Keratinocyte (primary cell): Measurements from ENCODE around the gene KDELR1.

ENCODE experiments used
- CTCF ChIP-seq, 3 experiments: IDR thresholded peaks in 1 of 3; conservative IDR thresholded peaks in 1 of 3; optimal IDR thresholded peaks in 1 of 3; 2 replicates in 2 of 3; 3 replicates in 1 of 3; pipeline versions ENCODE3 to v1.5.1; 2011; ENCODE audit warnings: low read length in 3 of 3, mild to moderate bottlenecking in 3 of 3, moderate library complexity in 2 of 3, control low read depth in 1 of 3, inconsistent platforms in 1 of 3; ENCODE audit not compliant: insufficient read depth in 2 of 3; ENCODE audit errors: extremely low read depth in 1 of 3
- EZH2 ChIP-seq: IDR thresholded peaks from one replicate; pipeline ENCODE4 v1.6.1; 2012; ENCODE audit warnings: inconsistent platforms, mild to moderate bottlenecking, low read length, moderate library complexity

GRCh38 chr19:48395499-48395898 lies 4.1 kb upstream of the KDELR1 start:
- no peak for TF ChIP-seq CTCF (optimal IDR thresholded peaks at IDR 0.05 in 1 of 3, IDR thresholded peaks at IDR 0.05 in 1 of 3, conservative IDR thresholded peaks at IDR 0.05 in 1 of 3; ENCODE audit: extremely low read depth in 1 of 3, insufficient read depth in 2 of 3, low read length in 3 of 3)
- TF ChIP-seq EZH2 = no peak
